Liver (tissue), 9 donors: ENCODE results near the gene SLC17A3. TPM values are rescaled to one million over a fixed set of nuclear protein-coding genes. Genes with fewer than 3 reads are reported as not detected.
A peak's percentile ranks its signal among the peaks of the same experiment; 100 is the strongest.

Experiments
- DNase-seq: peaks from one replicate; pipeline ENCODE4 v3.0.0-alpha.2; 2017; ENCODE audit warnings: low spot score
- H3K27ac ChIP-seq, 2 donors: one replicate each; pipeline ENCODE4 v1.7.0; 2013; ENCODE audit warnings: inconsistent platforms in 2 of 2, low read length in 2 of 2, control low read depth in 1 of 2, low read depth in 1 of 2, mild to moderate bottlenecking in 1 of 2
- H3K27me3 ChIP-seq, 4 donors: one replicate each; pipeline versions ENCODE4 v1.6.1 to v1.7.0; 2013; ENCODE audit warnings: low read length in 3 of 4, inconsistent platforms in 1 of 4, mild to moderate bottlenecking in 1 of 4, moderate library complexity in 1 of 4; ENCODE audit not compliant: control insufficient read depth in 4 of 4, insufficient read depth in 4 of 4
- H3K36me3 ChIP-seq, 4 donors: one replicate each; pipeline versions ENCODE4 v1.6.1 to v1.7.0; 2013; ENCODE audit warnings: low read length in 3 of 4, mild to moderate bottlenecking in 3 of 4, low read depth in 1 of 4, moderate library complexity in 1 of 4; ENCODE audit not compliant: control insufficient read depth in 4 of 4, insufficient read depth in 3 of 4
- H3K4me1 ChIP-seq, 4 donors: one replicate each; pipeline versions ENCODE4 v1.6.1 to v1.7.0; 2013; ENCODE audit warnings: low read length in 3 of 4, mild to moderate bottlenecking in 3 of 4, moderate library complexity in 1 of 4; ENCODE audit not compliant: control insufficient read depth in 4 of 4, insufficient read depth in 4 of 4
- H3K4me3 ChIP-seq, 3 donors: one replicate each; pipeline versions ENCODE4 v1.6.1 to v1.7.0; 2013; ENCODE audit warnings: low read length in 3 of 3, control low read depth in 1 of 3, low read depth in 1 of 3, mild to moderate bottlenecking in 1 of 3
- H3K9ac ChIP-seq, 2 donors: one replicate each; pipeline ENCODE4 v1.7.0; 2013; ENCODE audit warnings: low read length in 2 of 2, mild to moderate bottlenecking in 2 of 2, moderate library complexity in 2 of 2, control low read depth in 1 of 2, low read depth in 1 of 2
- H3K9me3 ChIP-seq, 4 donors: one replicate each; pipeline versions ENCODE4 v1.6.1 to v1.7.0; 2013; ENCODE audit warnings: low read length in 3 of 4; ENCODE audit not compliant: control insufficient read depth in 4 of 4
- CTCF ChIP-seq: fragments of 150-350 bp; IDR thresholded peaks from 2 replicates; pipeline ENCODE4 v1.5.1; 2017; ENCODE audit warnings: improper control_type of control experiment, low read depth, low read length; ENCODE audit not compliant: missing input control
- EGR1 ChIP-seq, 2 donors: IDR thresholded peaks; 2 replicates each; pipeline ENCODE4 v1.6.1; 2016 to 2018; ENCODE audit warnings: antibody characterized with exemption in 2 of 2, low read depth in 2 of 2
- FOXA1 ChIP-seq: IDR thresholded peaks from 2 replicates; pipeline ENCODE4 v1.6.1; 2016; ENCODE audit warnings: antibody characterized with exemption
- FOXA2 ChIP-seq: IDR thresholded peaks from 2 replicates; pipeline ENCODE4 v1.6.1; 2016; ENCODE audit warnings: antibody characterized with exemption
- GABPA ChIP-seq, 2 donors: IDR thresholded peaks in 1 of 2; conservative IDR thresholded peaks in 1 of 2; 2 replicates each; pipeline ENCODE4 v1.6.1; 2016; ENCODE audit warnings: antibody characterized with exemption in 2 of 2, mild to moderate bottlenecking in 1 of 2, moderate library complexity in 1 of 2
- HNF4A ChIP-seq, 2 donors: conservative IDR thresholded peaks; 2 replicates each; pipeline ENCODE4 v1.6.1; 2016; ENCODE audit warnings: antibody characterized with exemption in 2 of 2, mild to moderate bottlenecking in 2 of 2
- HNF4G ChIP-seq: IDR thresholded peaks from 2 replicates; pipeline ENCODE4 v1.6.1; 2016; ENCODE audit warnings: antibody characterized with exemption
- JUND ChIP-seq, 2 donors: IDR thresholded peaks; 2 replicates each; pipeline ENCODE4 v1.6.1; 2016; ENCODE audit warnings: antibody characterized with exemption in 2 of 2
- MAX ChIP-seq: IDR thresholded peaks from 2 replicates; pipeline ENCODE4 v1.6.1; 2016; ENCODE audit warnings: antibody characterized with exemption
- NR2F2 ChIP-seq: IDR thresholded peaks from 2 replicates; pipeline ENCODE4 v1.6.1; 2016; ENCODE audit warnings: antibody characterized with exemption
- RAD21 ChIP-seq, 2 donors: IDR thresholded peaks; 2 replicates each; pipeline ENCODE4 v1.6.1; 2016; ENCODE audit warnings: antibody characterized with exemption in 2 of 2, mild to moderate bottlenecking in 2 of 2
- REST ChIP-seq: IDR thresholded peaks from 2 replicates; pipeline ENCODE4 v1.6.1; 2016; ENCODE audit warnings: antibody characterized with exemption, mild to moderate bottlenecking
- RXRA ChIP-seq, 2 donors: IDR thresholded peaks; 2 replicates each; pipeline ENCODE4 v1.6.1; 2017 to 2018; ENCODE audit warnings: antibody characterized with exemption in 2 of 2, mild to moderate bottlenecking in 1 of 2
- SP1 ChIP-seq: IDR thresholded peaks from 2 replicates; pipeline ENCODE4 v1.6.1; 2018; ENCODE audit warnings: antibody characterized with exemption, mild to moderate bottlenecking
- TAF1 ChIP-seq: conservative IDR thresholded peaks from 2 replicates; pipeline ENCODE4 v1.6.1; 2016; ENCODE audit warnings: antibody characterized with exemption, mild to moderate bottlenecking
- YY1 ChIP-seq: IDR thresholded peaks from 2 replicates; pipeline ENCODE4 v1.6.1; 2016; ENCODE audit warnings: antibody characterized with exemption, mild to moderate bottlenecking
- WGBS: extraction: QIAGEN DNeasy Blood & Tissue Kit; methylation state at CpG from one replicate; pipeline ENCODE4 v1.1.7; 2013; 5-methylcytosine and 5-hydroxymethylcytosine counted together
- polyA plus RNA-seq, 2 donors: library from polyadenylated mRNA; stranded (reverse) in 1 of 2; unstranded in 1 of 2; fragments of 200-250 nt in 1 of 2; fragments of >200 nt in 1 of 2; fragmentation: Nextera tagmentation in 1 of 2; extraction: Ambion mirVana in 1 of 2; gene quantifications; one replicate each; pipeline versions ENCODE4 v1.2.1 to v1.2.3, GENCODE V29; 2013 to 2015
- total RNA-seq, 2 donors: library from RNA; depleted of rRNA; stranded (reverse); fragments of >200 nt; gene quantifications; one replicate each; pipeline ENCODE4 v1.2.3, GENCODE V29; 2014
- TF ChIP-seq, protein P1 (sequence below): IDR thresholded peaks from 2 replicates; pipeline ENCODE4 v1.6.1; 2016; ENCODE audit warnings: antibody characterized with exemption
- TF ChIP-seq, protein P2 (sequence below): IDR thresholded peaks from 2 replicates; pipeline ENCODE4 v1.6.1; 2016; ENCODE audit warnings: antibody characterized with exemption
- donor health status: healthy.
- donor health status: healthy.
- donor health status: healthy.
- donor health status: healthy.
- donor health status: healthy.

SLC17A3 gene
- total and polyA plus RNA-seq, 4 donors, result 1.6 to 23.2 (median 10.9) TPM

- Histone ChIP-seq H3K9me3 (no peaks in the 10 kb centered on the region), H3K4me1 (peaks cover 0 to 9% (median 6%) of the 10 kb centered on the region in 4 donors), H3K4me3 (no peak overlapping the region), H3K9ac (no peak overlapping the region), H3K27me3 (no peaks in the 10 kb centered on the region), H3K27ac (no peak overlapping the region), H3K36me3 (no peaks in the 10 kb centered on the region)
- no peak for DNase-seq
- WGBS, result 49% methylated on average over 5 of the region's 5 CpGs
- TF ChIP-seq, protein P1, sequence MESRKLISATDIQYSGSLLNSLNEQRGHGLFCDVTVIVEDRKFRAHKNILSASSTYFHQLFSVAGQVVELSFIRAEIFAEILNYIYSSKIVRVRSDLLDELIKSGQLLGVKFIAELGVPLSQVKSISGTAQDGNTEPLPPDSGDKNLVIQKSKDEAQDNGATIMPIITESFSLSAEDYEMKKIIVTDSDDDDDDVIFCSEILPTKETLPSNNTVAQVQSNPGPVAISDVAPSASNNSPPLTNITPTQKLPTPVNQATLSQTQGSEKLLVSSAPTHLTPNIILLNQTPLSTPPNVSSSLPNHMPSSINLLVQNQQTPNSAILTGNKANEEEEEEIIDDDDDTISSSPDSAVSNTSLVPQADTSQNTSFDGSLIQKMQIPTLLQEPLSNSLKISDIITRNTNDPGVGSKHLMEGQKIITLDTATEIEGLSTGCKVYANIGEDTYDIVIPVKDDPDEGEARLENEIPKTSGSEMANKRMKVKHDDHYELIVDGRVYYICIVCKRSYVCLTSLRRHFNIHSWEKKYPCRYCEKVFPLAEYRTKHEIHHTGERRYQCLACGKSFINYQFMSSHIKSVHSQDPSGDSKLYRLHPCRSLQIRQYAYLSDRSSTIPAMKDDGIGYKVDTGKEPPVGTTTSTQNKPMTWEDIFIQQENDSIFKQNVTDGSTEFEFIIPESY, result no peak
- TF ChIP-seq HNF4A (conservative IDR thresholded peaks at IDR 0.05) (peak; percentile 32 to 35), YY1 (no peak), RAD21 (IDR thresholded peaks at IDR 0.05) (peak; percentile 98 to 99), CTCF (peak; percentile 65), RXRA (IDR thresholded peaks at IDR 0.05) (peak in 1 of 2 donors; percentile 28), REST (no peak), GABPA (IDR thresholded peaks at IDR 0.05 in 1 of 2, conservative IDR thresholded peaks at IDR 0.05 in 1 of 2) (no peak), SP1 (no peak), HNF4G (no peak), JUND (IDR thresholded peaks at IDR 0.05) (no peak), FOXA2 (no peak), MAX (no peak), FOXA1 (no peak), EGR1 (IDR thresholded peaks at IDR 0.05; ENCODE audit: low read depth in 2 of 2) (no peak), NR2F2 (no peak), TAF1 (no peak)
- TF ChIP-seq, protein P2, sequence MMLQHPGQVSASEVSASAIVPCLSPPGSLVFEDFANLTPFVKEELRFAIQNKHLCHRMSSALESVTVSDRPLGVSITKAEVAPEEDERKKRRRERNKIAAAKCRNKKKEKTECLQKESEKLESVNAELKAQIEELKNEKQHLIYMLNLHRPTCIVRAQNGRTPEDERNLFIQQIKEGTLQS, result no peak
Measured at GRCh38 chr6:25889877-25890853, 16.1 kb upstream of the SLC17A3 start.
